ENCODE results near the gene GRHL3. TPM values are rescaled to one million over a fixed set of nuclear protein-coding genes. Genes with fewer than 3 reads are reported as not detected.

Gene GRHL3
- total and polyA plus RNA-seq, 10 of the 15 experiments (the other 5 are each of a cell fraction or from before 2014, with no cell fraction given): 0.07 to 0.87 (median 0.34) TPM

GRCh38 chr1:24329331-24329730 lies 10.2 kb downstream of the GRHL3 start (continued):
- TF ChIP-seq, protein P1, sequence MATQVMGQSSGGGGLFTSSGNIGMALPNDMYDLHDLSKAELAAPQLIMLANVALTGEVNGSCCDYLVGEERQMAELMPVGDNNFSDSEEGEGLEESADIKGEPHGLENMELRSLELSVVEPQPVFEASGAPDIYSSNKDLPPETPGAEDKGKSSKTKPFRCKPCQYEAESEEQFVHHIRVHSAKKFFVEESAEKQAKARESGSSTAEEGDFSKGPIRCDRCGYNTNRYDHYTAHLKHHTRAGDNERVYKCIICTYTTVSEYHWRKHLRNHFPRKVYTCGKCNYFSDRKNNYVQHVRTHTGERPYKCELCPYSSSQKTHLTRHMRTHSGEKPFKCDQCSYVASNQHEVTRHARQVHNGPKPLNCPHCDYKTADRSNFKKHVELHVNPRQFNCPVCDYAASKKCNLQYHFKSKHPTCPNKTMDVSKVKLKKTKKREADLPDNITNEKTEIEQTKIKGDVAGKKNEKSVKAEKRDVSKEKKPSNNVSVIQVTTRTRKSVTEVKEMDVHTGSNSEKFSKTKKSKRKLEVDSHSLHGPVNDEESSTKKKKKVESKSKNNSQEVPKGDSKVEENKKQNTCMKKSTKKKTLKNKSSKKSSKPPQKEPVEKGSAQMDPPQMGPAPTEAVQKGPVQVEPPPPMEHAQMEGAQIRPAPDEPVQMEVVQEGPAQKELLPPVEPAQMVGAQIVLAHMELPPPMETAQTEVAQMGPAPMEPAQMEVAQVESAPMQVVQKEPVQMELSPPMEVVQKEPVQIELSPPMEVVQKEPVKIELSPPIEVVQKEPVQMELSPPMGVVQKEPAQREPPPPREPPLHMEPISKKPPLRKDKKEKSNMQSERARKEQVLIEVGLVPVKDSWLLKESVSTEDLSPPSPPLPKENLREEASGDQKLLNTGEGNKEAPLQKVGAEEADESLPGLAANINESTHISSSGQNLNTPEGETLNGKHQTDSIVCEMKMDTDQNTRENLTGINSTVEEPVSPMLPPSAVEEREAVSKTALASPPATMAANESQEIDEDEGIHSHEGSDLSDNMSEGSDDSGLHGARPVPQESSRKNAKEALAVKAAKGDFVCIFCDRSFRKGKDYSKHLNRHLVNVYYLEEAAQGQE (IDR thresholded peaks at IDR 0.05; ENCODE audit: low read depth, low read length): no peak
- TF ChIP-seq ZBED1 (IDR thresholded peaks at IDR 0.05; ENCODE audit: borderline replicate concordance) (no peak), MTA2 (IDR thresholded peaks at IDR 0.05; ENCODE audit: low read depth) (no peak), SMAD5 (IDR thresholded peaks at IDR 0.05; ENCODE audit: low read depth) (no peak), RFX5 (IDR thresholded peaks at IDR 0.05; ENCODE audit: low read depth, low read length) (no peak), NR2C1 (IDR thresholded peaks at IDR 0.05) (no peak), PML (IDR thresholded peaks at IDR 0.05; ENCODE audit: low read length) (no peak), TCF12 (IDR thresholded peaks at IDR 0.05; ENCODE audit: low read depth, low read length) (no peak)
- TF ChIP-seq, protein P2, sequence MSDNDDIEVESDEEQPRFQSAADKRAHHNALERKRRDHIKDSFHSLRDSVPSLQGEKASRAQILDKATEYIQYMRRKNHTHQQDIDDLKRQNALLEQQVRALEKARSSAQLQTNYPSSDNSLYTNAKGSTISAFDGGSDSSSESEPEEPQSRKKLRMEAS (IDR thresholded peaks at IDR 0.05; ENCODE audit: low read depth, low read length): no peak

DNA sequence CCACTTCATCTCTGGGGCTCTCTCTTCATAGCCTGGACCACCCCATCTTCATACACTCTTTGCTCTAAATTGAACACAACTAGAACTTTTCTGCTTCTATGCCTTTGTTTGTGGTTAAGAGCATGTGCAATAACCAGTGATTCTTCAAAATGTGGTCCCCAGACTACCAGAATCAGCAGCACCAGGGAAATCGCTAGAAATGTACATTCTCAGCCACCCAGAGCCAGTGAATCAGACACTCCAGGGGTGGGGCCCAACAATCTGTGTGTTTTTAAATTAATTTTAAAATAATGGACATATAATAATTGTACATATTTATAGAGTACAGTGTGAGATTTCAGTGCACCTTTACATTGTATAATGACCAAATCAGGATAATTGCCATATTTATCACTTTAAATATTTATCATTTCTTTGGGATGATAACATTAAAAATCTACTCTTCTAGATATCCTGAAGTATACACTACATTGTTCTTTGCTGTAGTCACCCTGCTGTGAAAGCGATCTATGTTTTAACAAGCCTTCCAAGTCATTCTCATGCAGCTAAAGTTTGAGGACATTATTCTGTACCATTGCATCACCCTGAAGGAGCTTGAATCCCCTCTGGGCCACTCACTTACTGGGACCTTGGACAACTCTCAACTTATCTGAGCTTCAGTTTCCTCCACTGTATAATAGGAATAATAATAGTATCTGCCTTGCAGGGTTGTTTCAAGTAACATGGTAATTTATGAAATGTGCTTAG lies 10.8 kb downstream of the GRHL3 start:
- RAD21 ChIA-PET (ENCODE audit: unreplicated experiment): no interaction called here
- H3K4me2 ChIP-seq (ENCODE audit: control insufficient read depth, insufficient read depth): no peak overlapping the region
- no peaks in the 10 kb centered on the region for H3K36me3 ChIP-seq (ENCODE audit: control insufficient read depth in 2 of 2, insufficient read depth in 2 of 2, low read length in 1 of 2)
- TF ChIP-seq, protein P3, sequence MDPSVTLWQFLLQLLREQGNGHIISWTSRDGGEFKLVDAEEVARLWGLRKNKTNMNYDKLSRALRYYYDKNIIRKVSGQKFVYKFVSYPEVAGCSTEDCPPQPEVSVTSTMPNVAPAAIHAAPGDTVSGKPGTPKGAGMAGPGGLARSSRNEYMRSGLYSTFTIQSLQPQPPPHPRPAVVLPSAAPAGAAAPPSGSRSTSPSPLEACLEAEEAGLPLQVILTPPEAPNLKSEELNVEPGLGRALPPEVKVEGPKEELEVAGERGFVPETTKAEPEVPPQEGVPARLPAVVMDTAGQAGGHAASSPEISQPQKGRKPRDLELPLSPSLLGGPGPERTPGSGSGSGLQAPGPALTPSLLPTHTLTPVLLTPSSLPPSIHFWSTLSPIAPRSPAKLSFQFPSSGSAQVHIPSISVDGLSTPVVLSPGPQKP (IDR thresholded peaks at IDR 0.05; ENCODE audit: low read depth, low read length): no peak
- TF ChIP-seq, protein P4, sequence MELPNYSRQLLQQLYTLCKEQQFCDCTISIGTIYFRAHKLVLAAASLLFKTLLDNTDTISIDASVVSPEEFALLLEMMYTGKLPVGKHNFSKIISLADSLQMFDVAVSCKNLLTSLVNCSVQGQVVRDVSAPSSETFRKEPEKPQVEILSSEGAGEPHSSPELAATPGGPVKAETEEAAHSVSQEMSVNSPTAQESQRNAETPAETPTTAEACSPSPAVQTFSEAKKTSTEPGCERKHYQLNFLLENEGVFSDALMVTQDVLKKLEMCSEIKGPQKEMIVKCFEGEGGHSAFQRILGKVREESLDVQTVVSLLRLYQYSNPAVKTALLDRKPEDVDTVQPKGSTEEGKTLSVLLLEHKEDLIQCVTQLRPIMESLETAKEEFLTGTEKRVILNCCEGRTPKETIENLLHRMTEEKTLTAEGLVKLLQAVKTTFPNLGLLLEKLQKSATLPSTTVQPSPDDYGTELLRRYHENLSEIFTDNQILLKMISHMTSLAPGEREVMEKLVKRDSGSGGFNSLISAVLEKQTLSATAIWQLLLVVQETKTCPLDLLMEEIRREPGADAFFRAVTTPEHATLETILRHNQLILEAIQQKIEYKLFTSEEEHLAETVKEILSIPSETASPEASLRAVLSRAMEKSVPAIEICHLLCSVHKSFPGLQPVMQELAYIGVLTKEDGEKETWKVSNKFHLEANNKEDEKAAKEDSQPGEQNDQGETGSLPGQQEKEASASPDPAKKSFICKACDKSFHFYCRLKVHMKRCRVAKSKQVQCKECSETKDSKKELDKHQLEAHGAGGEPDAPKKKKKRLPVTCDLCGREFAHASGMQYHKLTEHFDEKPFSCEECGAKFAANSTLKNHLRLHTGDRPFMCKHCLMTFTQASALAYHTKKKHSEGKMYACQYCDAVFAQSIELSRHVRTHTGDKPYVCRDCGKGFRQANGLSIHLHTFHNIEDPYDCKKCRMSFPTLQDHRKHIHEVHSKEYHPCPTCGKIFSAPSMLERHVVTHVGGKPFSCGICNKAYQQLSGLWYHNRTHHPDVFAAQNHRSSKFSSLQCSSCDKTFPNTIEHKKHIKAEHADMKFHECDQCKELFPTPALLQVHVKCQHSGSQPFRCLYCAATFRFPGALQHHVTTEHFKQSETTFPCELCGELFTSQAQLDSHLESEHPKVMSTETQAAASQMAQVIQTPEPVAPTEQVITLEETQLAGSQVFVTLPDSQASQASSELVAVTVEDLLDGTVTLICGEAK (IDR thresholded peaks at IDR 0.05; ENCODE audit: borderline replicate concordance): no peak
- TF ChIP-seq SUZ12 (IDR thresholded peaks at IDR 0.05; ENCODE audit: unreplicated experiment) (no peak), USF2 (IDR thresholded peaks at IDR 0.05; ENCODE audit: borderline replicate concordance, low read depth, low read length) (no peak)

More for the DNA sequence above, 10.8 kb downstream of the GRHL3 start:
- ChIA-PET POLR2A (no interaction called here), SMC1A (ENCODE audit: uncharacterized antibody, unreplicated experiment) (no interaction called here), CTCF (interaction anchor here (0.8 kb wide), 1 partner anchor 80 kb away, joined by 3 read pairs; no protein-coding TSS in a partner anchor)
- Histone ChIP-seq H3K9ac (ENCODE audit: control insufficient read depth, insufficient read depth, low read length) (no peak overlapping the region), H4K20me1 (ENCODE audit: control insufficient read depth, insufficient read depth) (no peaks in the 10 kb centered on the region), H3K79me2 (ENCODE audit: control insufficient read depth, insufficient read depth, low read length) (no peaks in the 10 kb centered on the region), H3K27me3 (replicated peaks in 1 of 2; ENCODE audit: control insufficient read depth in 2 of 2, insufficient read depth in 2 of 2, low read length in 1 of 2) (peaks cover 0 to 11% of the 10 kb centered on the region in 2 experiments), H3K4me1 (ENCODE audit: control insufficient read depth, insufficient read depth, low read length) (no peaks in the 10 kb centered on the region), H3K4me3 (no peak overlapping the region), H3K27ac (ENCODE audit: control insufficient read depth, insufficient read depth) (no peak overlapping the region), H2AFZ (ENCODE audit: control insufficient read depth, low read depth, low read length) (no peak overlapping the region), H3K9me3 (replicated peaks; ENCODE audit: control insufficient read depth, insufficient read depth, low read length) (no peaks in the 10 kb centered on the region; the same call in 2 of the 3 replicates)
- WGBS (ENCODE audit: insufficient coverage, insufficient replicate concordance, low lambda C conversion rate, missing lambda C conversion rate): 3% methylated on average over 2 of the region's 2 CpGs
- intact Hi-C loops (cut with micrococcal nuclease; ENCODE audit: unreplicated experiment): no loop called here
- no peak for ATAC-seq
- FAIRE-seq: no peak
- in situ Hi-C loops (cut with MboI): no loop called here
- BruUV-seq (replicated peaks): no TSS peak
- no peak for DNase-seq (ENCODE audit: low read depth, low spot score)
